Brain microvascular endothelial cell (primary cell): ENCODE results near the gene IGFLR1.

Source experiments
- DNase-seq: peaks from one replicate; pipeline ENCODE4 v3.0.0-alpha.2; 2020
- H3K27ac ChIP-seq: fragments of 250-450 bp; sonication (Bioruptor Pico); 2 replicates; pipeline ENCODE4 v1.5.1; 2020; ENCODE audit warnings: mild to moderate bottlenecking, moderate library complexity
- H3K27me3 ChIP-seq: fragments of 250-450 bp; sonication (Bioruptor Pico); replicated peaks from 2 replicates; pipeline ENCODE4 v1.5.1; 2020; ENCODE audit warnings: mild to moderate bottlenecking
- H3K36me3 ChIP-seq: fragments of 250-450 bp; sonication (Bioruptor Pico); replicated peaks from 2 replicates; pipeline ENCODE4 v1.5.1; 2020; ENCODE audit warnings: mild to moderate bottlenecking
- H3K4me3 ChIP-seq: 2 replicates; pipeline ENCODE4 v1.5.1; 2011; ENCODE audit warnings: low read depth, mild to moderate bottlenecking, control low read depth, low read length, moderate library complexity
- CTCF ChIP-seq: IDR thresholded peaks from 2 replicates; pipeline ENCODE4 v1.5.1; 2011; ENCODE audit warnings: low read depth, mild to moderate bottlenecking, moderate library complexity, low read length, control low read depth, inconsistent platforms; ENCODE audit errors: missing control alignments
- in situ Hi-C: cut with HindIII; loops from 2 replicates; pipeline ENCODE4 v1.10.0; 2017; ENCODE audit warnings: low sequenced_read_pairs, low pct_ligation_motif_present

IGFLR1 gene

DNA sequence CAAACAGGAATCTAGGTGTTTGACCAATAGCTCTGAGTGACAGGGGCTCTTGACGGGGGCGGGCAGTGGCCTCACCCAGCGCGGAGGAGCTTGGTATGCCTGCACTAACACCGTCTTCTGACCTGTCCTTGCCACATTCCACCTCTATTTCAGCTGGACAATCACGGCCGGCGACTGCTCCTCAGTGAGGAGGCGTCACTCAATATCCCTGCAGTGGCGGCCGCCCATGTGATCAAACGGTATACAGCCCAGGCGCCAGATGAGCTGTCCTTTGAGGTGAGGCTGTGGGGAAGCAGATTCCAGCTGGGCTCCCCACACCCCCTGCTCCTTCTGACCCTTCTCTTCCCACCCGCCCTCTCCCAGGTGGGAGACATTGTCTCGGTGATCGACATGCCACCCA, 37.8 kb upstream of the IGFLR1 start:
- in situ Hi-C loops = no loop called here
- Histone ChIP-seq H3K27me3 (no peaks in the 10 kb centered on the region), H3K4me3 (no peak overlapping the region), H3K36me3 (no peaks in the 10 kb centered on the region), H3K27ac (no peak overlapping the region)
- TF ChIP-seq CTCF = no peak
- DNase-seq = no peak

GRCh38 chr19:35779033-35779432, 36.8 kb upstream of the IGFLR1 start:
- no peak overlapping the region for H3K27ac ChIP-seq
- in situ Hi-C loops = no loop called here

DNA sequence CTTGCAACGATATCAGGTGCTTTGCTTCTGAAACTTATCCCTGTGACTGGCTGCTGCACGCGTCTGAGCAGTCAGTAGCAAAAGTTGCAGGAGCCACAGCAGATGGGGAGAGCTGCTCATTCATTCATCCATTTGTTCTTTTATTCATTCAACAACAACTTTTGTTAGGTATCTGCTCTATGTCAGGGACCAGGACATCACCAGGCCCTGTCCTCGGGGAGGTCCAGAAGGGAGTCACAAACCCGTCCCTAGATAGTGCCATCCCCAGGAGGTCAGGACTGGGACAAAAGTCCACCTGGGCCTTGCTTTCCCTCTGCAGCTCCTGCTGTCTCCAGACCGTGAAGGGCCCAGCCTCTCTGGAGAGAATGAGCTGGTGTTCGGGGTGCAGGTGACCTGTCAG, 35.7 kb upstream of the IGFLR1 start:
- Histone ChIP-seq H3K36me3 (no peaks in the 10 kb centered on the region), H3K27ac (no peak overlapping the region), H3K27me3 (no peaks in the 10 kb centered on the region), H3K4me3 (no peak overlapping the region)
- in situ Hi-C loops = no loop called here
- TF ChIP-seq CTCF = no peak
- no peak for DNase-seq

More at GRCh38 chr19:35779033-35779432, 36.8 kb upstream of the IGFLR1 start:
- Histone ChIP-seq H3K36me3 (no peaks in the 10 kb centered on the region), H3K27me3 (no peaks in the 10 kb centered on the region), H3K4me3 (no peak overlapping the region)
- DNase-seq = no peak
- TF ChIP-seq CTCF = no peak

- in situ Hi-C loops = no loop called here
- DNase-seq = no peak
- H3K27ac ChIP-seq = no peak overlapping the region
- no peaks in the 10 kb centered on the region for H3K36me3 ChIP-seq
- no peak for TF ChIP-seq CTCF
- H3K27me3 ChIP-seq = no peaks in the 10 kb centered on the region
- H3K4me3 ChIP-seq = no peak overlapping the region
Measured at GRCh38 chr19:35777086-35777841, 35.0 kb upstream of the IGFLR1 start.

DNA sequence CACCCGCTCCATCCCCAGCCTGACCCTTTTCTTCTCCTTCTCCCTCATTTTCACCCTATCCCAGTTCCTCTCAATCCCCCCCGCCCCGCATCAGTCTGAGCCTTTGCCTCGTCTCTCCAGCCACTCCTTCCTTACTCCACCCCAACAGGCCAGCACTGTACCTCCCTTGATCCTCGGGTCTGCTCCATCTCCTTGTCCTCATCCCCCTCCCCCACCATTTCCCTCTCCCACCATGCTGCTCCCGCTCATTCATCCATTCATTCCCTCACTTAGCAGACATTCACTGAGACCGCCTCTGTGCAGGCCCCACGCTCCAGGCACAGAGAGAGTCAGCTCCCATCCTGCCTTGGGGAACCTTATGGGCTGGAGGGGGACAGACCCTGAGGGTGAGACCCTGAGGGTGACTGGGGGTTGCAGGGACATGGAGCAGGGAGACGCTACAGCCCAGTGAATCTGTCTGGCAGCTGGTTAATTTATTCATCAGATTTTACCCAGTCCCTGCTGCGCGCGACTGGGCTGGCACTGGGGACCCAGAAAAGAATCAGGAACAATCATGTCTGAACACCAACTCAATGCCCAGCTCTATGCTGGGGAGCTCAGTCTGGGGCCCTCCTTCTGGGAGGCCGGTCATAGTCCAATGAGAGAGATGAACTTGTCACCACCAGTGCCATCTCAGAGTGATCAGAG, 34.0 kb upstream of the IGFLR1 start:
- no peak for TF ChIP-seq CTCF
- Histone ChIP-seq H3K4me3 (peak overlapping the region; percentile 68), H3K27me3 (no peaks in the 10 kb centered on the region), H3K36me3 (no peaks in the 10 kb centered on the region), H3K27ac (no peak overlapping the region)
- DNase-seq = no peak
- in situ Hi-C loops = no loop called here
